8988T (cell line): ENCODE measurements around the gene FXYD2.
A peak's percentile ranks its signal among the peaks of the same experiment; 100 is the strongest.
"Not testable (repeated sequence)": the region's sequence is repeated elsewhere in the genome, so short reads cannot be mapped to it uniquely, and the experiment has no call there.

Experiments used
- DNase-seq: peaks from one replicate; pipeline ENCODE4 v3.0.0; 2011

Gene FXYD2

GRCh38 chr11:117819096-117820040, 5.2 kb downstream of the FXYD2 start:
- peak; percentile 88 for DNase-seq

GRCh38 chr11:117818041-117818873, 6.3 kb downstream of the FXYD2 start:
- DNase-seq: no peak

DNA sequence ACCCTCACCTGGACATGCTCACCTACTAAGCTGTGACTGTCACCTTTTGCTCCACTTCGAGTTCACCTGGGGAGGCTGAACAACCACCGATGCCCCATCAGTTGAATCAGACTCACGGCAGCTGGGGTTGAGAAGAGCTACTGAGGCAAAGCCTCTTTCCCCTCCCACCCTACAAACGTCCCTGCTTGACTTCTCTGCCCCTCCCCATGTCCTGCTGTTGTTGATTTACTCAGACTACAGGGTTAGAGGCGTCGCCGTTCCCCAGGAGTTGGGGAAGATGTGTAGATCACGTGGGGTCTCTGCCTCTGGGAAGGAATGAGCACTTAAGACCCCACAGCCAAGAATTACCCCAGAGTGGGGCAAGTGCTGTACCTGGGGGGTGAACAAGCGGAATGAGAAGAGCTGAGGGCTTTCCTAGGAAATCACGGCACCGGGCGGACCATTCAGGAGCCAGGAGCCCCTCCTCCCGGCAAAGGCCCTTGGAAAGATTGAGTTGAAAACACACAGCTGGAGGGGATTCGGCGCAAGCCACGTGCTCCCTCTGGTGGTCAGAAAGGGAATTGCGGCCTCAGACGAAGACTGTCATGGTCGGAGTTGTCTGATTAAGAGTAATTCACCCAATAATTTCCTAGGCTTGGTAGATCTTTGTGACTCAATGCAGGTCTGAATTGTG, 7.0 kb downstream of the FXYD2 start:
- no peak for DNase-seq

DNA sequence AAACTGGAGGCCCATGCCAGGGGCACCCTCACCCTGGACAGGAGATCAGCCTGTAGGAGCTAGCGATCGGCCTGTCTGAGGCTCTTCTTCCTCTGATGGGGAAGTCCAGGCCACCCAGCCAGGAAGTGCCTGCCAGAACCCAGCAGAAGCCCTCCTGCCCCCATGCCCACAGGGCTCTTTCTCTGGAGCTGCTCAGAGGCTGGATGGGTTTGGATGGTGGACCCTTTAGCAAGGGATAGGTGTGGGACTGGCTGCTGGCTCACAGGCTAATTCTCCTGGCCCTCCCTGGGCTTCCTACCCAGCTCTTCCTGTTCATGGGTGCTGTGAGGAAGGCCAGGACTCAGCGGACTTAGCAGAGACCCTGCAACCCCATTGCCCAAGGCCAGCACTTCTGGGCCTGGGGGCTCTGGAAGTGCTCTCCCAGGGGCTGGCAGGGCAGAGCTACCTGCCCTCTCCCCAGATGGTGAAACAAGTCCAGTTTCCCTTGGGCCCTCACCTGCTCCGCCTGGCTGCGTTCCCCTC, 7.6 kb downstream of the FXYD2 start:
- DNase-seq: no peak

- no peak for DNase-seq
Measured at GRCh38 chr11:117816151-117816741, 8.3 kb downstream of the FXYD2 start.

DNA sequence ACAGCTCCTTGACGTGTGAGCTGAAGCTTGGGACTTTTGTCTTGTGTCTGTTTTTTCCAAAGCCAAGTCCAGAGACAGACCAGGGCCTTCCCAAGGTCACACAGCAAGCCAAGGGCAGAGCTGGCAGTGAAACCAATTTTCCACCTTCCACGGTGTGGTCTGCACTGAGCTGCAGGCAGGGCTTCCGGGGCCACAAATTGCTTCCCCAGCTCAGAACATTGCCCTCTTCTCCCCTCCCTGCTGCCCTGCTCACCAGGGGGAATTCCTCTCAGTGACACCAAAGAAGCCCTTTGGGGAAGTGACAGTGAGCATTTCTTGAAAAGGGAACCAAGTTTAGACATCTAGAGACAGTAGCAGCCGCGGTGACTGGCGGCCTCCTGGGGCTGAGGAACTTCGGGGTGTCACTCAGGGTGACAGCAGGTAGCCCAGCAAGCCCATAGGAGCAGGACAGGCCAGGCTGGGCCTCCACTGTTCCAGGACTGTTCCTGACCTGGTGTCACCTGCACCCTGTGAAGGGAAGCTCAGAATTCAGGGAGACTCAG, 9.2 kb downstream of the FXYD2 start:
- no peak for DNase-seq

- no peak for DNase-seq
Measured at GRCh38 chr11:117814766-117815261, 9.7 kb downstream of the FXYD2 start.

- DNase-seq: no peak
Measured at GRCh38 chr11:117814204-117814765, 10.3 kb downstream of the FXYD2 start.

DNA sequence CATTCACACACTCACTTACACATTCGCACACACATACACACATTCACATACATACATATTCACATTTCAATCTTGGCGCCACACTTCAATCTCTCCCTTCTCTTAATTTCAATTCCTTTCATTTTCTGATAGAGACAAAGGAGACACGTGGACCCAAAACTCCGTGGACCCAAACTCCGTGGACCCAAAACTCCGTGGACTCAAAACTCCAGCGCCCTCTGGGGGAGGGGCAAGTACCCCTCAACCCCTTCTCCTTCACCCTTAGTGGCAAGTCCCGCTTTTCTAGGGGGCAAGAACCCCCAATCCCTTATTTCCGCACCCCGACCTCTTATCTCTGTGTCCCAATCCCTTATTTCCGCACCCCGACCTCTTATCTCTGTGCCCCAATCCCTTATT, 14.5 kb downstream of the FXYD2 start:
- DNase-seq: not testable (repeated sequence)

DNA sequence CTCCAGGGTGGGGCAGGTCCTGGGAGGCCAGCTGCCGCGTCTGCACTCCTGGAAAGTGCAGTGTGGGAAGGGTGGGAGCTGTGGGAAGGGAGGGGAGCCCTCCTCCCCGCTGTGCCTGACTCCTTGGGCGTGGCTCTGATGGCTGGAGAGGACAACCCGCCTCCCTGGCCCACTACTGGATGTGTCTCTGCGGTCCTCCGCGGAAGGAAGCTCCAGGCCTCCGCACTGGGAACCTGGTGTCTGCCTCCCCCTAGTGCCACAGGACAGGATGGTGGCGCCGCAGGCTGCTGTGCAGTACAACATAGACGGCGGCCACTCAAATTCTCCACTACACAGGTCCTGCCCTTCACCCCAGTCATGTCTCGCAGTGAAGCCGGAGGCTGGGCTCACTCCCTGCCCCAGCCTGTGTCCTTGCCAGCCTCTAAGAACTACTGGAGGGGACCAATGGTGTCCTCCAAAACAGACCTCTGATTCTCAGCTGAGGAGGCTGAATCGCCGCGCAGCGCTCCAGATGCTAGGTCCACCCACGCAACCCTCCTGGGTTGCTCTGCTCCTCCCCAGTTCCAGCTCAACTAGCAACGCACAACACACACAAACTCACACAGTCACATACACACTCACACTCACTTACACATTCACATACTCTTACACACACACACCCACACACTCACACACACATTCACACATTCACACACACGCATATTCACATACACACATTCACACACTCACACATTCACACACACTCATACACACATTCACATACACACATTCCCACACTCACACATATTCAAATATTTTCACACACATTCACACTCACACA, 15.1 kb downstream of the FXYD2 start:
- DNase-seq: peak; percentile 95

DNA sequence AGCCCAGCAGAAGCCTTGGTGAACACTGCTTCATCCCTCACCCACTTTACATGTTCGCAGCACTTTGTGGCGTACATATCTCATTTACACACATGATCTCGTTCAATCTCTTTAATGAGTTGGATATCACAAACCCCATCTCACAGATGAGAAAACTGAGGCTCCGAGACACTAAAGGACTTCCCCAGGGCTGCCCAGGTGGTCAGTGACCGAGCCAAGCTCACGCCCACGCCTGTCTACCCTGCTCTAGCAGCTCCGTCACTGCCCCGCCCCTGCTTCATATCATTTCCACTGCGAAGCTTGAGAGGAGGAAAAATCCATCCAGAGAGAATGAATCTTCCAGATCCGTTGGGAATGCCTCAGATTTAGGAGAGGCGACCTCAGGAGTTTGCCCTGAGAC, 15.8 kb downstream of the FXYD2 start:
- no peak for DNase-seq

- no peak for DNase-seq
Measured at GRCh38 chr11:117807482-117808327, 16.8 kb downstream of the FXYD2 start.

- DNase-seq: no peak
Measured at GRCh38 chr11:117806846-117807245, 17.7 kb downstream of the FXYD2 start.

DNA sequence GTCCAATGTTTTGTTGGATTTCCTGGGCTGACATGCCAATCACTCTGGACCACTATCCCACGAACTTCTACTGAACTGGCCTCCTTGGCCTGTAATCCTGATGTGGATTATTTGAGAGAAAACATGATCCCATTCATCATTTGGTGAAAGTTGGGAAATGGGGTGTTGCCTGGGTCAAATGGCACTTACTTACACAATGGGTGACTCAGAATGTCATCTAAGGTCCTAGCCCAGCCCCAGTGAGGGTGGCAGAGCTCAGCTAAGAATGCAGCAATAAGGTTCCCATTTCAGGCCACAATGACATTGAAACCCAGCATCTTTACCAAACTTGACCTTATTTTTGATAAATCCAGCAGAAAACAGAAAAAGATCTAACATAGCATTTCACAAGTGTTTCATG, 19.5 kb downstream of the FXYD2 start:
- no peak for DNase-seq

DNA sequence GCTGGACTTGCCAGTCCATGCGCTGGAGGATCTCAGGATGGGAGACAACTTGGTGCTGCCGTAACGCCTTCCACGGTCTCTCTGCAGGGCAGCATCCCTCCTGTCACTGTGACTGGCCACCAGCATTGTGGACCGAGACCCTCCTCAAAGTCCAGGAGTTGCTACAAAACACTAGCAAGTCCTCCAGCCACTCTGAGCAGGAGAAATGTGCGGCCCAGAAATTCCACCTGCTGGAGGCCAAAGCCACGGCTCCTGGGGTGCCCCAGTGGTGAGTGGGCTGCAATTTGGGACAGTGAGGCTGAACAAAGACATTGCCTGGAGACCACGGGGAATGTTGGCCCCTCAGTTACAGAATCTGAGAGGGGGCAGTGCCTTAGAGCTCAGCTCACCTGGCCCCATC, 20.6 kb downstream of the FXYD2 start:
- DNase-seq: no peak

GRCh38 chr11:117799634-117800033, 24.9 kb downstream of the FXYD2 start:
- no peak for DNase-seq

GRCh38 chr11:117796872-117797529, 27.5 kb downstream of the FXYD2 start, which contains the start of gene DSCAML1:
Gene DSCAML1, minus strand, starts transcription at chr11:117797216. Its CDS starts 137 bp downstream, at chr11:117797079.
- DNase-seq: peak; percentile 47

- no peak for DNase-seq
Measured at GRCh38 chr11:117796456-117796871, 28.1 kb downstream of the FXYD2 start.
